EL (cell line): ENCODE results near the gene ATG5.

Source experiments
- DNase-seq: peaks from one replicate; pipeline ENCODE4 v3.0.0-alpha.2; 2016

The ATG5 gene

DNA sequence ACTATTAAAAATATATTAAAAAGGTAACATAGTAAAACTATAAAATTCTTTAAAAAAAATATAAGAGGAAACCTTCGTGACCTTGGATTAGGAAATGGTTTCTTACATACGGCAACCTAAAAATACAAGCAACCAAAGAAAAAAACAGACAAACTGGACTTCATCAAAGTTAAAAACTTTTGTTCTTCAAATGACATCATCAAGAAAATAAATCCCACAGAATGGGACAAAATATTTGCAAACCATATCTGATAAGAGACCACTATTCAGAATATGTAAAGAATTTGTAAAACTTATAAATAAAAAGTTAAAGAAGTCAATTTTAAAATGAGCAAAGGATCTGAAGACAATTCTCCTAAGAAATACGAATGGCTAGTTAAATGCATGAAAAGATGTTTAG lies 110.0 kb downstream of the ATG5 start:
- DNase-seq = no peak

DNA sequence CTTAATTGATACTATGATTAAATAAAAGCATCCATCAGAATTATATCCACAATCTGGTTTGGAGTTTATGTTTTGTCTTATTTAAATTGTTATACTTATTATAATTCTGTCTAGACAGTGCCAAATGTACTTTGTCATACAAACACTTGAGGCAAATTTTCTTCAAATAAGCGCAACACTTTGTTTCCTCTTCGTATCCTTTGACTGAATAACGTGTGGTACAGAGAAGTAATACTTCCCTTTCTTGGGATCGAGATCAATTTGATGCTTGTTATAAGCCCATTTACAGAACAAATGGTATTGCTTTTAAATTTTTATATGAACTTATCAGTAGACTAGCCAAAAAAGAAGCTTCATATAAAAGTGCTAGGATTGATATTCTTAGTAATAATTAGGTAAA lies 111.0 kb downstream of the ATG5 start:
- DNase-seq = no peak

DNA sequence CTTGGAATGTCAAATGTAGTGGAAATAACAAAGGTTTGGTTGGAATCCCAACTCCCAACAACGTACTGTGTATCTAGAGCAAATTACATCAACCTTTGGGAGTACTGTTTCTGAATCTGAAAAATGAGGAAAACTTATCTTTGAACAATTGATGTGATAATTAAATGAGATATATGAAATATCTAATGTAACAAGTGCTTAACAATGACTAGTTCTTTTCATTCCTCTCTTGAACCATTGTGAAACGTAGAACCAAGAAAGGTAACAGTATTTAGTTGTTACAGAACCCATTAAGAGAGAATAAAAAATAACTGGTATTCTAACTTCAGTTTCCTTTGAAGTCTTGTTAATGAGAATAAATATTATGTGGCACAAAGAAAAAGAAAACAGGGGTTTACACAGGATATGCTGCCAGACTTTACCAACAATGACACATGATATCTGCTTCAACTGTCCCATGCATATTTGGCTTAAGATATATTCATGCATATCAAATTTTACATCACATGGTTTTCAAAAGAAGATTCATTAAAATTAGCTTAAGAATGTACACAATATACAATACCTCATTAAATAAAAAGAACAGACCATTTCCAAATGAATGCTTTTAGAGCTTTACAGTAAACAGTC lies 111.8 kb downstream of the ATG5 start:
- no peak for DNase-seq

DNA sequence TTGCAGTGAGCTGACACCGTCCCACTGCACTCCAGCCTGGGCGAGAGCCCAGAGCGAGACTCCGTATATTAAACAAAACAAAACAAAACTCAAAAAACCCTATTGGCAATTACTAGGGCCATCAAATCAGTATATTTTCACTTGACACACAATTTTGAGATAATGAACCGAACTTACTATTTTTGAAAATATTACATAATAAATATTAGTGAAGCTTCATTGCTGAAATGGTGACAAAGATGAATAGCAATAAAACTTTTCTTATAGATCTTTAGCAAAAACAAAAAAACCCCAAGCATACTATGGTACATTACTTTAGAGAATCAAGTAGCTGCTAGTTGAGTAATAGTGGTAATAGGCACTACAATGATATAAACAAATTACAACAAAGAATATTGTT lies 113.0 kb downstream of the ATG5 start:
- no peak for DNase-seq

DNA sequence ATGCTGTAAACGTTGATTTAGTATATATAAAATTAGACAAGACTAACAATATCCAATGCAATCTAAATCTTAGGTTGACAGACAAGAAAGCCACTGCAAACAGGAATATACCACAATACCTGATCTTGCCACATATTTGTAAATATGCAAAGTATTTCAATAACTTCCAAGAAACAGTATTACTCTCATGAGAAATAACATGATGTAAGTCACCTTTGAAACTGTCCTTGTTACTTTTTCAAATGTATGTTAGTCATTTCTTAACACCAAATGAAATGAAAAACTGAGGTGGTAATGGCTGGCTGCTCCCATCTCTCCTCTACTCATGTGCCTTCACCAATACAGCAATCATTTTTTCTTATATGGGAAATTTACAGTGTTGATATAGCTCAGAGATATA lies 118.7 kb downstream of the ATG5 start:
- DNase-seq = no peak

DNA sequence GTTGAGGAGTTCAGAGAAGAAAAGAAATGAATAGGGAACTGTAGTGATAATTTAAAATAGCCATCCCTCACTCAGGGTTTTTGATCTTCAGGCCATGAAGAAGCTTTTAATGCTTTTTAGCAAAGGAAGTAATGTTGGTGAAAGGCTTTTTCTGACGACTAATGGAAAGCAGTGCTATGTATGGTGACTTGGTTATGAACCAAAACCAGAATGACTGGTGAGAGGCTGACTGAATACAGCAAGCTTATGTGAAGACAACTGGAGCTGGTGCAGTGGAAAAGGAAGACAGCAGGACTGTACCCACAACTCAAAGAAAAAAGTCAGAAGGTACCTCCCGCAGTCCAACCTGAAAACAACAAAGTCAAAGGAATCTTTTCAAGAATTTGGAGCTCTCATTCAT lies 120.6 kb downstream of the ATG5 start:
- no peak for DNase-seq

DNA sequence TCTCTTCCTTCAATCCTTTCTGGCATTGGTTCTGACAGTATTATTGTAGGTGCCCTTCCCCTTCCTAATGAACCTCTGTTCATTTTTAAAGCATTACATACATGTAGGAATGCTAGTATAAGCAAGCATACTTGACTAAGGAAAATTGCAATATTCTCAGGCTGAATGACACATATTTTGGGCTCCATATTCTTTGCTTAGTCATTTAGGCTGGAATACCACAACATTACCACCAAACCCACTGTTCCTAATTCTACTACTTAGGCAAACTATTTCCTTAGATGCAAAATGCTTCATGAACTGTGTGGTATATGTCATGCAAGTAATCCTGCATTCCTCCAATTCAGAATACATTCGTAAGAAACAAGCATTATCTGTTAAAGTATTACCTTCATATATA lies 125.6 kb downstream of the ATG5 start:
- DNase-seq = peak; percentile 96

DNA sequence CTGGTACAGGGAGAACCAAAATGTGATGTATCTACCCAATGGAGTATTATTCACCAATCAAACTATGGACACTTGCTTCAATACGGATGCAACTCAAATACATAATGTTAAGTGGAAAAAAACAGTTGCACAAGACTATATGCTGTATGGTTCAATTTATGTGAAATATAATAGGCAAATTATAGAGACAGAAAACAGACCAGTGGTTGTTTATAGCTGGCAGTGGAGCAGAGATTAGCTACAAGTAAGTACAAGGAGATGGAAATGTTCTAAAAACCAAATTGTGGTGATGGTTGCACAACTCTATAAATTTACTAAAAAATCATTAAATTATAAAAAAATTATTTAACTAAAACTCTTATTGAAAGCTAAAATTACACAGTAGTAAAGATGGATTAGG lies 126.2 kb downstream of the ATG5 start:
- no peak for DNase-seq

DNA sequence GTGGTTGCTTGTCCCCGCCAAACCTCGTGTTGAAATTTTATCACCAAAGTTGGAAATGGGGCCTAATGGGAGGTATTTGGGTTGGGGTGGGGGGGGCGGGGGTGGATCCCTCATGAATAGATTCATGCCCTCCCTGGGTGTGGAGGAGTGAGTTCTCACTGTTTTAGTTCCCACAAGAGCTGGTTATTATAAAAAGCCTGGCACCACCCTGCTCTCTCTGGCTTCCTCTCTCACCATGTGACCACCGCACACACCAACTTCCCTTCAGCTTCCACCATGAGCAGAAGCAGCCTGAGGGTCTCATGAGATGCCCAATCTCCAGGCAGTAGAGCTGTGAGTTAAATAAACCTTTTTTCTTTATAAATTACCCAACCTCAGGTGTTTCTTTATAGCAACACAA lies 128.1 kb downstream of the ATG5 start:
- no peak for DNase-seq

DNA sequence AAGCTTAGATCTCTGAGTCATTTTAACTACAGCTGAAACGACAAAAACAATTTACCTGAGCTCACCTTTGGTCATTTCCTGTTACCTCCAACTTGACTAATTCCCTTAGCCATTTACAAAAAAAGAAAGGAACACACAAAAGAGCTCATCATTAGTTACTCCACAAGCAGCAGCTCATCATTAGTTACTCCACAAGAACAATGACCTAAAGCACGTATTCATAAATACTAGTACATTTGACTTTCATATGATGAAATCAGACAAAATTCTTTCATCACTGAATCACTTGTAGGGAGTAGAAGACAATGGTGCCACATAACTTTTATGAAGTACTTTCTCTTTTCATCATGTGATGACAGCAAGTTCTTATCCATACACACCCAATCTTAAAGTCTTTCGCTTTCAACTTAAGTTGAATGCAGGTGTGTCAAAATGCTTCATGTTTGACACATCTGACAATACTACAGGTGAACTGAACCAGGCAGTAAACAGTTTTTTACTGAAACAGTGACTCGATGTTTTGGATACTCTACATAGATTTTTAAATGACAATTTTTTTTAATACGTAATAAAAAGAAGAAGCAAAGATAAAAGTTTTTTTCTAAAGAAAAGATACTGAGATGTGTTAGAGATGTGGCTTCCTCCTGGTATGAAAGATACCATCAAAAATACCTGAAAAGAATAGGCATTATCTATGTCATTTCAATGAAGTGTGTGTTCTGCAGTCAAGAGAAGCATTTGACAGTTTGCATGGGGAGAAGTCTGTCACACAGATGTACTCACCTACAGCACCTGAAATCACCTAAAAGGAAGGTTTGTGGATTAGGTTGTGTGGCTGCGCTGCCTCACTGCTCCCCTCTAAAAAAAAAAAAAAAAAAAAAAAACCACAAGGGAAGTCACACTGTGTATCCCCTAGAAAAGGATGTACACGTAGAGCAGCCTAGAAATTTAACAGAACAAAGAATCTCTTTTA lies 130.3 kb downstream of the ATG5 start:
- DNase-seq = peak; percentile 72

DNA sequence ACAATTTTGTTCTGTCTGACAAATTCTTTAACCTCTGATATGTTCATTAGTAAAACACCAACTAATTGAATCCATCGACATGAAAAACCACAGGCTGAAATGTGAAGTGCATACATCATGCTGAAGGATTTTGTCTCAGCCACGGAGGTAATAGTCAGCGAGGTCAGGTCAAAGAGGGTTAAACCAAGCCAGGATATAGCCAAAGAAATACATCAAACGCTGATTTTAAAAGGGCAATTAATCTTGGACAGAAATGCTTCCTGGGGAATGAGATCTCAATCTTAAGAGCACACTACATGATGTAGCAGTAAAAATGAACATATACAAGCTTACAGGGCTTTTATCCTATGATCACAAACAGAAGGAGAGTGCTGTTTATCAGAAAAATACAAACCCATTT lies 132.7 kb downstream of the ATG5 start:
- peak; percentile 89 for DNase-seq

DNA sequence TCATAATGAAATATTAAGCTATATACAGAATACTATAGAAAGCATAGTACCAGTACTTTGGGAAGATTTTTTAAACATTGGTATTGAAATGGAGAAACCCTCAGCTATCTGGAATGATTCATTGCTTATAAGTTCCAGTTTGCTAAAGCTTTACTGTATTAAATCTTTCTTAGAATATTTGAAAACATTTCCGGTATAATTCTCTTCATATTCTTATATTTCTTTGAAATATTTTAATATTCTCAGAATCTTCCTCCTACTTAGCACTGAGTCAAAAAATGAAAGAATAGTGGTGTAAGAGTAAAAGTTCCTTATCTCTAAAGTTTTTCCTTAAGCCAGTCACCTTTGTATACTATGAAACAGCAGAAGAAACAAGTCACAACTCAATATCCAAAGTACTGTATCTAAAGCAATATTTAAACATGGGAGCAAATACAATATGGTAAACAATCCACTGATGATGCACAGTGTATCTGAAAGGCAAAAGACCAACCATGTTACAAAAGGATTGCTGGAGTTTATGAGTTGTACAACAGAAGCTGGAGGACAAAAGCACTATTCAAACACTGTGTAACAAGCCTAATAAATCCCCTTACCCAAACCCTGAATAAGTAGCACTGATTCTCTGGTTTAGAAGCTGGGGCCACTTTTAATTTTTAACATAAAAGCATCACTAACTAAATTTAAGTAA lies 137.3 kb downstream of the ATG5 start:
- DNase-seq = no peak

DNA sequence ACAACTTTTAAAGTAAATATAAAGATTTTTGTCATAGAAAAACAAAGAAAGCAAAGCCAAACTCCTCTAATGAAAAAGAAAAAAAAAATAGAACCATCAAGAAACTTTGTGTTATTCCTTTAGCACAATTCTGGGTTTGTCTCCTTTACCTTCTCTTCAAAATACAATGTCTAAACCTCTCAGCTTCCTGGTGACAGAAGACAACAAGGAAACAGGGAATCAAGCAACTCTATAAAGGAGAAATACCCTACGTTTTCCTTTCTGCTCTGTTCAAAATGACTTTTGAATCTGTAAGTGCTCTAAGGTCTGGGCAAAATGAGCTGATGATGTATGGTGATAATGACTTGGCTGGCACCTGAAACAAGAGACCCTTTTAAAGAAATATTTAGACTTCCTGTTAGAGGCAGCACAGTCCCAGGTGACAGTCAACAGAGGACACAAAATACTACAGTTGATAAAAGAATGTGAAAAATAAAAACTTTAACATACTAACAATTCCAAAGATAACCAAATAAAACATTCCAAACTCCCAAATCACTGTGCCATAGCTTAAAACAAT lies 138.1 kb downstream of the ATG5 start:
- DNase-seq = no peak

DNA sequence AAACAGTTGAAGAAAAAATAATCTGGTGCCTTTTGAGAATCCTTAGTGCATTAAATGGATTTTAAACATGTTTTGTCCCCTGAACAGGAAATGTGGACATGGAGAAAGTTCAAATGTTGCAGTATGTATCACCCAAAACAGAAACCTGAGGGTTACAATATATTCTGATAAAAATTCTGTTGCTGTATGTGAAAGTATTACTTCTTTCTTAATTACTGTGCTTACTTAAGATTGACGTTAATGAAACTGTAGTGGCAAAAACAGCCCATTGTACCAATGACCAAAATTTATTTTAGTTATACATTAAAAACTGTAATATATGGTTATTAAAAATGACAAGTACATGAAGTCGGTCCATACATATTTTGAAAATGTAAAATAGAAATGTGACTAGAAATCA lies 138.8 kb downstream of the ATG5 start:
- no peak for DNase-seq

DNA sequence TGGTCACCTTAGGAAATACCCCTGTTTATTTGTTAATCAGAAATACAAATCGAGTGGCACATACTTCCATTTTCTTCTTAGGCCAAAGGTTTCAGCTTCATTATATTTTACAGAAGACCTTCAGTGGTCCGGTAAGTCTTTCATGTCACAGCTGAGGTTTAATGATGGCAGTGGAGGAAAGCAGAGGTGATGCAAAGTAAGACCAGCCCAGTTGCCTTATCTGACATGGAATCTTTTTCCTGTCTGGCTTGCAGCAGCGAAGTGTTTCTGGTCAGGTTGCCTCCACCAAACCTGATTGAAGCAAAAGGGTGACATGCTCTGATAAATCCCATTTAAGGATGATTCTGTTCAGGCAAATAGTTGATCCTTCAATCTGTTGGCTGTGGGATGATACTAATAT lies 139.4 kb downstream of the ATG5 start:
- no peak for DNase-seq

DNA sequence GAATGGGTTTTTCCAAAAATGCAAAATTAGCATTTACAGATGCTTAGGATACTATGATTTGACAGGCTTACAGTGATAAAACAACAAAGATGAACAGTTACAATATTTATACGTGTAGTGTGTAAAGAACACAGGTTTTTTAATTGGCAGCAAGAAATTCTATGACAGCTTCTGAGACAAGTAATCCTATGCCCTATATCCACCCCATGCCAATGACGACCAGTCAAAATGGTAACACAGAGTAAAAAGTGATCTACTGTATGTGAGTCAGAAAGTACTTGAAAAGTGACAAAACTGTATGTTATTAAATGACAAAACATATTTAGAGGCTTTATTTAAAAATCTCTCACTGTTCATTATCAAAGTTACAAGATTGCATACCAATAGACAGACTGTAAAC lies 139.9 kb downstream of the ATG5 start:
- DNase-seq = no peak

DNA sequence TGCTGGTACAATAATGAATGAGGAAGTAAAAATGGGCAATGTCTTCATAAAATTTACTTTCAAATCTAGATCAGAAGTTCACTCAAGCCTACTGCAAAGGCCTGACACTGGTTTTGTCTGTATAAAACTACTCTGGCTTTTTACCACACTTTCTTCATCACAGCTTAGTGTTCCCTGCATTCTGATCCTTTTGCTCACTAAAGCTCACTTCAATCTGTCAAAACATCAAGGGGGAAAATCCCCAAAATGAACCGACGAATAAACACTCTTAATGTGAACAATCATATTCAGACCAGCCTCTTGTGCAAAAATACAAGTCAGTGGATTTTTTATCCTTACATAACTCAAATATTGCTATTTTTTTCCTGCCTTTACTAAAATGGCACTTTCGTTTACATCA lies 140.9 kb downstream of the ATG5 start:
- DNase-seq = peak; percentile 31

DNA sequence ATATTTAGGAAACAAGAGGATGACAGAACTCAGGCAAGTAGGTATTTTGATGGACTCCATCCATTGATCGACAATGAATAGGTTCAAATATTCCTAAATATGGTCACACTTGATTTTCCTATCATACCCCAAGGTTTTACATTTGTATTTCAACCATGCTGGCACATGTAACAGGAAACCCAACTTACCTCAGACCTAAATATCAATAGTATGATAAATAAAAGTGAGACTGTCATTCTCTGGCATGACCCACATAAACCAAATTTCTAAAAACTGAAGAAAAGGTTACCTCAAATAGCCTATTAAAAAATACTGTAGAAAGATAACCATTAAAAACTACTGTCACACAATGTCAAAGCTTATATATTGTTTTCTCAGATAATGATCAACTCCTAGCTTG lies 142.1 kb downstream of the ATG5 start:
- DNase-seq = no peak

DNA sequence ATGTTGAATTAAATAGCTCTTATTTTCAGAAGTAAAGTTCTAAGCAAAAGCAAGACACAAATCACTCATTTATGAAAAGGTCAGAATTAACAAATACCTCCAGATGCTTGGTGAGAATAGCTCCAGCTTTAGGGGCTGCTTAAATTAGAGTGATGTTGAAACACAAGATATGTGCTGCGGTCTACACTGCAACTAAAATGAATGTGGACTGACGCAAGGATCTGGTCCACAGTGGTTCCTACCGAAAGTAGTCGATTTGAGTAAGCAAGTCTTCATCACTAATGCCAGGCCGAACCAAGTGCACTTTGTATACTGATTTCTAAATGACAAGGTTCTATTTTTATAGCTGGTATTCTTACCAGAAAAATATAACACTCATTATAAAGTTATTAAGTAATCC lies 143.1 kb downstream of the ATG5 start:
- DNase-seq = no peak

DNA sequence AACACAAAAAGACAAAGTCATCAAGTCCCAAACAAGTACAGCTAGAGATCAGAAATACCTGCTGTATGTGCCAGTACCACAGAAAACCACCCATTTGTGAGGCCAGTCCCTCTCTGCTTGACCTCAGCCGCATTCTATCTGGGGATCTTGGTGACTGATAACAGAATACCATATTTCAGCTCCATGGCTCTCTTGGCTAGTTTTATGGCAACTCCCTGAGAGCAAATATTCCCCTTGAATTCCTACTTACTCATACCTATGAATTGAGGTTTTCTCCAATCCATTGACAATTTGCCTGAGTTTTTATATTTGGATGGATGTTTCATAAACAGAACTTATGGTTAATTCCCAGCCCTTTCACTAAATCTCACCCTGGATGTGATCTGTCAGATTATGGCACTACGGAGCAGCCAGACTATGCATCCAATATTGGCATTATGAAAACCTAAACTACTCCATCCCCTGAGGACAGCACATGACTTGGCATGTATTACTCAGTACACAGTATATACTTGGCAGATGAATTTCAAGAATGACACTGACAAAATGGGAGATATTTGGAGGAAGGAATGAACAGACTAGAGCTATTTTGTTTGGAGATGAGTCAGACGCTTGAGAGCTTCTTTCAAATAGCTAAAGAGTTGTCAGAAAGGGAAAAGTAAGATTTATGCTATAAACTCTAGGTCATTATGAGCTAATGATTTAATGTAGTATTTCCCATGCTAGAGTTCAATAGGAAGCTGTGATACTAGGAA lies 143.7 kb downstream of the ATG5 start:
- peak; percentile 93 for DNase-seq

DNA sequence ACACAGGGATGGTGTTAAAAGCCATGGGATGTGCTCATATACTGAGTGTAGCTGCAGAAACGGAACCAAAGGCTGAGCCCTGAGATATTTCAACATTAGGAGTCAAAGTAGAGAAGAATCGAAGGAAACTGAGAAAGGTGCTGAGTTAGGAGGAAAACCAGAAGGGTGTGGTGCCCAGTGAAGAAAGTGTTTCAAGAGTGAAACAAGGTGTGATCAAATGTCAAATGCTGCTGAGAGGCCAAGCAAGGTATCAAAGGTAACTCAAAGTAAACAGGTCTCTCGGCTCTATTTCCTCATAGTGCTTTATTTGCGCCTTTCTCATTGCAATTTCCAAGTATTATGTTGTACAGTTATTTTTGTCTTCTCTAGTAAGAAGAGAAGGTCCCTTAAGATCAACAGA lies 145.4 kb downstream of the ATG5 start:
- DNase-seq = no peak

DNA sequence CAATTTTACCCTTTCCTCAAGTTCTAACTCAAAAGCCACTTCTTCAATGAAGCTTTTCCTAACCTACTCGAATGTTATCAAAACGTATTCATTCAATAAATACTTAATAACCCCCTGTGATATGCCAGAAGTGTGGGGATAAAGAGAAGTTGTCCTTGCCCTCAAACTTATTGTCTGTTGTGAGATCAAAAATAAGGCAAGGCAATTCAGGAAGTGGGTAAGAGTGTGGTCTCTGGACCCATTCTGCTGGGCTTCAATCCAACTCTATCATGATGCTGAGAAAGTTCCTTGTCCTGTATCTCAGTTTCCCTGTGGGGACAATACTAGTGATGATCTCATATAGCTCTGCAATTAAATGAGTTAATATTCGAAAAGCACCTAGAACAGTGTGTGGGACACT lies 146.7 kb downstream of the ATG5 start:
- DNase-seq = no peak

DNA sequence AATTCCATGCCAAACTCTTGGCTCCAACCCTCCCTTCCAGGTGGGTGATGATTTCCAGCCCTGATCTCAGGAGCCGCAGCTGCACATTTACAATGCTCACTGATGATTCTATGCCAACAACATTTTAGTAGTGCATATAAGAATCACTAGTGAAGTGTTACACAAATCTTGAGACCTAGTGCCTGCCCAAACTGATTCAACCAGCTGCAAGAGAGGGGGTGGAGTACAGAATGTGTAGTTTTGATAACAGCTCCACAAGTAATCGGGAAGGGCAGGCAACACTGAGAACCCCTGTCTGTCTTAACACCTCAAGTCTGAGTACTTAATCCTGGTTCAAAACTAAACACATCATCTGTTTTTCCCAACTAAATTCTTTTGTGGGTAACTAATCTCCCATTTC lies 147.8 kb downstream of the ATG5 start:
- DNase-seq = no peak
